GM12878 (cell line): ENCODE data around the gene SKIL. TPM values are rescaled to one million over a fixed set of nuclear protein-coding genes. Genes with fewer than 3 reads are reported as not detected.

Experiments used
- ATAC-seq: fragments of 200-7000 bp; cut with Tn5 transposase; 3 replicates; pipeline ENCODE4 v1.9.1; 2020; ENCODE audit warnings: mild to moderate bottlenecking, moderate library complexity
- BruUV-seq: library from RNA; stranded (reverse); fragments of 400-500 nt; replicated peaks from 2 replicates; lab custom pipeline; 2021; lab: Mats Ljungman, UMichigan
- CTCF ChIA-PET: fragments of 300-600 bp; sonication (Branson Sonifier 250); formaldehyde crosslinking; extraction: SDS; loops from one replicate; lab custom pipeline; 2021; ENCODE audit warnings: inconsistent platforms; lab: Yijun Ruan, JAX
- POLR2A ChIA-PET: fragments of 350-600 bp; formaldehyde crosslinking; extraction: SDS; loops from one replicate; lab custom pipeline; 2021; ENCODE audit warnings: inconsistent platforms; lab: Charles Lee
- RAD21 ChIA-PET: fragments of 300-600 bp; sonication (Branson Sonifier 250); formaldehyde crosslinking; loops from one replicate; lab custom pipeline; 2023; ENCODE audit warnings: antibody characterized with exemption; ENCODE audit not compliant: unreplicated experiment; lab: Charles Lee
- SMC1A ChIA-PET: fragments of 300-600 bp; sonication (Branson Sonifier 250); formaldehyde crosslinking; loops from one replicate; lab custom pipeline; 2023; ENCODE audit not compliant: unreplicated experiment, uncharacterized antibody; lab: Charles Lee
- DNase-seq: peaks from one replicate; pipeline ENCODE4 v3.0.0-alpha.2; 2011; ENCODE audit warnings: low read depth, low spot score
- FAIRE-seq: peaks from 3 replicates; lab custom pipeline; 2011; peaks lifted over from hg19 to GRCh38; lab: Jason Lieb, UNC
- H2AFZ ChIP-seq: 2 replicates; pipeline ENCODE4 v1.6.0; 2011; ENCODE audit warnings: low read depth, low read length, control low read depth; ENCODE audit not compliant: control insufficient read depth
- H3K27ac ChIP-seq: 2 replicates; pipeline ENCODE4 v1.5.1; 2011; ENCODE audit warnings: control low read depth; ENCODE audit not compliant: control insufficient read depth, insufficient read depth
- H3K27me3 ChIP-seq, 2 experiments: replicated peaks in 1 of 2; 2 replicates each; pipeline versions ENCODE4 v1.6.0 to v1.6.1; 2011; ENCODE audit warnings: low read length in 1 of 2; ENCODE audit not compliant: control insufficient read depth in 2 of 2, insufficient read depth in 2 of 2
- H3K36me3 ChIP-seq, 2 experiments: 2 replicates each; pipeline ENCODE4 v1.5.1; 2011; ENCODE audit warnings: low read length in 1 of 2; ENCODE audit not compliant: control insufficient read depth in 2 of 2, insufficient read depth in 2 of 2
- H3K4me1 ChIP-seq: 2 replicates; pipeline ENCODE4 v1.6.1; 2011; ENCODE audit warnings: mild to moderate bottlenecking, low read length, moderate library complexity, mixed read lengths; ENCODE audit not compliant: control insufficient read depth, insufficient read depth
- H3K4me2 ChIP-seq: 2 replicates; pipeline ENCODE4 v1.6.0; 2011; ENCODE audit warnings: control low read depth; ENCODE audit not compliant: control insufficient read depth, insufficient read depth
- H3K4me3 ChIP-seq: fragments of 200-600 bp; sonication (generic); 2 replicates; pipeline ENCODE4 v1.5.1; 2016
- H3K79me2 ChIP-seq: 2 replicates; pipeline ENCODE4 v1.6.0; 2011; ENCODE audit warnings: low read length; ENCODE audit not compliant: control insufficient read depth, insufficient read depth
- H3K9ac ChIP-seq: 2 replicates; pipeline ENCODE4 v1.8.0; 2011; ENCODE audit warnings: low read length, control low read depth, mixed read lengths; ENCODE audit not compliant: control insufficient read depth, insufficient read depth
- H3K9me3 ChIP-seq: replicated peaks from 3 replicates; pipeline ENCODE4 v1.5.1; 2011; ENCODE audit warnings: mild to moderate bottlenecking, low read length; ENCODE audit not compliant: control insufficient read depth, insufficient read depth
- H4K20me1 ChIP-seq: 2 replicates; pipeline ENCODE4 v1.6.0; 2011; ENCODE audit not compliant: control insufficient read depth, insufficient read depth
- BCL3 ChIP-seq: IDR thresholded peaks from 2 replicates; pipeline ENCODE4 v1.6.1; 2011; ENCODE audit warnings: borderline replicate concordance, low read depth, mild to moderate bottlenecking, moderate library complexity, low read length; ENCODE audit not compliant: insufficient read depth, poor library complexity, severe bottlenecking
- EED ChIP-seq: sonication (generic); IDR thresholded peaks from 2 replicates; pipeline ENCODE4 v1.6.1; 2016; ENCODE audit warnings: antibody characterized with exemption, low read depth
- HCFC1 ChIP-seq: fragments of 150-350 bp; IDR thresholded peaks from 2 replicates; pipeline ENCODE4 v1.6.1; 2014; ENCODE audit warnings: low read length
- HDAC6 ChIP-seq: fragments of 200-600 bp; sonication (generic); IDR thresholded peaks from one replicate; pipeline ENCODE4 v1.8.0; 2017; ENCODE audit warnings: antibody characterized with exemption; ENCODE audit not compliant: unreplicated experiment
- KAT2A ChIP-seq: conservative IDR thresholded peaks from 2 replicates; pipeline ENCODE4 v1.6.1; 2011; ENCODE audit warnings: low read depth, low read length; ENCODE audit not compliant: control insufficient read depth
- MYB ChIP-seq: fragments of 150-350 bp; IDR thresholded peaks from 2 replicates; pipeline ENCODE4 v1.6.1; 2014; ENCODE audit warnings: mild to moderate bottlenecking, low read depth, low read length, borderline replicate concordance
- NKRF ChIP-seq: fragments of 450-650 bp; conservative IDR thresholded peaks from 2 replicates; pipeline ENCODE4 v1.6.1; 2017; ENCODE audit warnings: mild to moderate bottlenecking, moderate library complexity
- NR2C1 ChIP-seq: fragments of 450-650 bp; IDR thresholded peaks from 2 replicates; pipeline ENCODE4 v1.6.1; 2017; ENCODE audit warnings: antibody characterized with exemption, mild to moderate bottlenecking, moderate library complexity
- PAX5 ChIP-seq: IDR thresholded peaks from 2 replicates; pipeline ENCODE4 v1.6.1; 2011; ENCODE audit warnings: low read depth, low read length, borderline replicate concordance
- PAX8 ChIP-seq: fragments of 450-650 bp; IDR thresholded peaks from 2 replicates; pipeline ENCODE4 v1.6.1; 2017; ENCODE audit warnings: mild to moderate bottlenecking, moderate library complexity
- PKNOX1 ChIP-seq: fragments of 450-650 bp; IDR thresholded peaks from 2 replicates; pipeline ENCODE4 v1.6.1; 2016; ENCODE audit warnings: mild to moderate bottlenecking
- RELB ChIP-seq: fragments of 450-650 bp; IDR thresholded peaks from 2 replicates; pipeline ENCODE4 v1.6.1; 2017; ENCODE audit warnings: low read depth, mild to moderate bottlenecking, moderate library complexity
- TBL1XR1 ChIP-seq: IDR thresholded peaks from 2 replicates; pipeline ENCODE4 v1.6.1; 2012; ENCODE audit warnings: low read depth, low read length, improper control_type of control experiment
- TCF3 ChIP-seq: IDR thresholded peaks from 2 replicates; pipeline ENCODE4 v1.6.1; 2012; ENCODE audit warnings: low read depth, mild to moderate bottlenecking, low read length, borderline replicate concordance; ENCODE audit not compliant: insufficient read depth
- YBX1 ChIP-seq: fragments of 450-650 bp; IDR thresholded peaks from 2 replicates; pipeline ENCODE4 v1.6.1; 2016; ENCODE audit warnings: antibody characterized with exemption
- WGBS: methylation state at CpG from one replicate; pipeline ENCODE4 v1.1.6; 2016; ENCODE audit warnings: low lambda C conversion rate; ENCODE audit not compliant: insufficient replicate concordance, insufficient coverage; ENCODE audit errors: missing lambda C conversion rate; 5-methylcytosine and 5-hydroxymethylcytosine counted together
- in situ Hi-C: fragments of 300-500 bp; cut with MboI; formaldehyde crosslinking; loops from 9 replicates; pipeline ENCODE4 v1.14.3; 2018; ENCODE audit warnings: mixed read lengths
- intact Hi-C: fragments of 100-400 bp; cut with micrococcal nuclease; formaldehyde crosslinking; loops from one replicate; pipeline ENCODE4 v1.14.2; 2022; ENCODE audit not compliant: unreplicated experiment
- polyA plus RNA-seq, 11 experiments: library from polyadenylated mRNA; depleted of rRNA in 4 of 11; unstranded in 6 of 11; stranded (reverse) in 5 of 11; fragments of >200 nt; fragmentation: Nextera tagmentation in 4 of 11; fragmentation: Illumina TruSeq in 1 of 11; extraction: Ambion mirVana in 4 of 11; extraction: Trizol in 1 of 11; gene quantifications; 1 replicate in 1 of 11; 2 replicates in 10 of 11; pipeline versions ENCODE4 v1.2.1 to v1.2.3, GENCODE V29; 2011 to 2016; ENCODE audit warnings: inconsistent platforms in 2 of 11, missing spikeins in 2 of 11, low read depth in 1 of 11
- total RNA-seq, 4 experiments: library from RNA; depleted of rRNA in 3 of 4; stranded (reverse); fragments of >200 nt in 3 of 4; fragmentation: Illumina TruSeq in 1 of 4; extraction: Trizol in 1 of 4; gene quantifications; 2 replicates each; pipeline versions ENCODE4 v1.2.1 to v1.2.3, GENCODE V29; 2013 to 2021

Gene SKIL
- total and polyA plus RNA-seq, 10 of the 15 experiments (the other 5 are each of a cell fraction or from before 2014, with no cell fraction given): 2.7 to 14.8 (median 6.7) TPM

GRCh38 chr3:170352936-170353335, 4.6 kb upstream of the SKIL start:
- Histone ChIP-seq H3K4me2 (peak overlapping the region; percentile 15; the same call in 1 of the 2 replicates), H4K20me1 (no peaks in the 10 kb centered on the region), H2AFZ (no peak overlapping the region), H3K27ac (no peak overlapping the region), H3K9me3 (no peaks in the 10 kb centered on the region), H3K4me1 (peaks cover 54% of the 10 kb centered on the region), H3K27me3 (no peaks in the 10 kb centered on the region), H3K36me3 (no peaks in the 10 kb centered on the region), H3K79me2 (no peaks in the 10 kb centered on the region; the same call in 1 of the 2 replicates), H3K9ac (no peak overlapping the region), H3K4me3 (no peak overlapping the region)
- no peak for DNase-seq
- intact Hi-C loops: loop anchor here (10.0 kb wide), 1 partner anchor 1112 kb away; the partner anchor contains the start of gene TNIK
- ChIA-PET CTCF (interaction anchor here (0.6 to 1.3 kb wide), 8 partner anchors 10 to 171 kb away, joined by 3 to 8 read pairs (median 3); no protein-coding TSS in a partner anchor), RAD21 (interaction anchor here (0.8 to 1.3 kb wide), 6 partner anchors 9 to 282 kb away, joined by 3 to 4 read pairs (median 4); partner anchors contain the start of gene PRKCI), SMC1A (interaction anchor here (0.5 to 2.7 kb wide), 14 partner anchors 12 to 409 kb away, joined by 3 to 9 read pairs (median 3); no protein-coding TSS in a partner anchor), POLR2A (interaction anchor here (0.6 to 0.9 kb wide), 2 partner anchors 8 to 101 kb away, joined by 4 read pairs; no protein-coding TSS in a partner anchor)
- FAIRE-seq: peak; percentile 79
- ATAC-seq: peak; percentile 40
- BruUV-seq: no TSS peak
- in situ Hi-C loops: no loop called here
- WGBS: 15% methylated on average over 7 of the region's 7 CpGs
- 0 out of 2 replicates have a peak, but pooled peaks have one; percentile 33 for TF ChIP-seq PAX5
- TF ChIP-seq RELB: peak; percentile 56; the same call in 1 of the 2 replicates
- TF ChIP-seq PKNOX1: no peak
- no peak for TF ChIP-seq BCL3
- no peak for TF ChIP-seq MYB
- TF ChIP-seq HCFC1: no peak
- no peak for TF ChIP-seq KAT2A
- no peak for TF ChIP-seq TCF3
- no peak for TF ChIP-seq PAX8
- TF ChIP-seq HDAC6: no peak
- no peak for TF ChIP-seq YBX1
- no peak for TF ChIP-seq NKRF
- TF ChIP-seq NR2C1: no peak
- TF ChIP-seq EED: 0 out of 2 replicates have a peak, but pooled peaks have one; percentile 25
- TF ChIP-seq TBL1XR1: no peak
